Transverse colon (tissue), 3 donors: ENCODE results near the gene ABAT.

Source experiments
- CTCF ChIP-seq, 5 experiments: fragments of 200-600 bp in 3 of 5; fragments of 450-650 bp in 2 of 5; sonication (generic) in 3 of 5; IDR thresholded peaks; 1 replicate in 2 of 5; 2 replicates in 3 of 5; pipeline ENCODE4 v1.5.1; 2016 to 2017; ENCODE audit warnings: antibody characterized with exemption in 5 of 5, inconsistent platforms in 3 of 5, mild to moderate bottlenecking in 2 of 5, moderate library complexity in 1 of 5
- POLR2A ChIP-seq: fragments of 450-650 bp; IDR thresholded peaks from one replicate; pipeline ENCODE4 v1.6.1; 2016; ENCODE audit warnings: antibody characterized with exemption, mild to moderate bottlenecking, moderate library complexity

GRCh38 chr16:8756755-8757154, 82.3 kb downstream of the ABAT start:
- no peak for TF ChIP-seq CTCF (IDR thresholded peaks at IDR 0.05)
- TF ChIP-seq POLR2A = no peak
